Activated naive CD8-positive, alpha-beta T cell treated with anti-CD3 and anti-CD28 coated beads, Interleukin-2, amount 50 U/mL, for 16 hours (primary cell): ENCODE measurements around the gene RNU6-8.
A peak's percentile ranks its signal among the peaks of the same experiment; 100 is the strongest.

Experiments used
- DNase-seq: peaks from one replicate; pipeline ENCODE4 v3.0.0-alpha.2; 2020; ENCODE audit warnings: low read depth, low spot score

The RNU6-8 gene

DNA sequence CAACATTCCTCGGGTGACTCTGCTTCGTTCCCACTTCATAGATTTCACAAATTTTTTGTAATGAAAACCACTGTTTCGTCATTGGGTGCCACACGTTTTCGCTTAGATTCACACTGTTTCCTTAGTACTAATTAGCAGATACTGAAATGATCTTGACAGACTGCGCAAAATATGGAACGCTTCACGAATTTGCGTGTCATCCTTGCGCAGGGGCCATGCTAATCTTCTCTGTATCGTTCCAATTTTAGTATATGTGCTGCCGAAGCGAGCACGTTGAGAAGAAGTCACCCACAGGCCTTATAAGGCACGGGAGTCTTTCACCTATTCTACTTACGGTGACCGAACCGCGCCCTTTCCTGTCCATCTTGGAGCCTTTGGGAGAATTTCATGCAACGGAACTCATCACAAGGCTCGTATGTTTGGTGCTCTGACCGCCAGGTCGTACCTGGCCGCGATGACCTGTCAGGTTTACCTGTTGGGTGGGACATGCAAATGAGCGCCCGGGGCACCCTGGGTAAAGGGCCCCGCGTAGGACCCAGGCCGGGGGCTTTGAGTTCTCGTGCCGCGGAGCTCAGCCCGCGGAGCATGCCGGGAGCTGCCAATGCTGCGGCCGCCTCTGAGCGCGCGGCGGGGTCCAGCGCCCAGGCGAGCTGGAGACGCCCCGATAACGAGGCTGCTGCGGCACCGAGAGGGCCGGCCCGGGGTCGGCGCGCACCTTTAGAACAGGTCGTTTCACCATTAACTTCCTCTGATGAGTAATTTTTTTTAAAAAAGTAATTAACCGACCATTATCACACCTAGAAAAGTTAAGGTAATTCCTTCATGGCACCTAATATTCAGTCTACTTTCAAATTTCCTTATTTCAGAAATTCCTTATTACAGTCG, at the start of gene RNU6-8:
Gene RNU6-8 (minus strand): TSS at position 272 of the 885 bp plus-strand sequence.
- peak; percentile 75 for DNase-seq

DNA sequence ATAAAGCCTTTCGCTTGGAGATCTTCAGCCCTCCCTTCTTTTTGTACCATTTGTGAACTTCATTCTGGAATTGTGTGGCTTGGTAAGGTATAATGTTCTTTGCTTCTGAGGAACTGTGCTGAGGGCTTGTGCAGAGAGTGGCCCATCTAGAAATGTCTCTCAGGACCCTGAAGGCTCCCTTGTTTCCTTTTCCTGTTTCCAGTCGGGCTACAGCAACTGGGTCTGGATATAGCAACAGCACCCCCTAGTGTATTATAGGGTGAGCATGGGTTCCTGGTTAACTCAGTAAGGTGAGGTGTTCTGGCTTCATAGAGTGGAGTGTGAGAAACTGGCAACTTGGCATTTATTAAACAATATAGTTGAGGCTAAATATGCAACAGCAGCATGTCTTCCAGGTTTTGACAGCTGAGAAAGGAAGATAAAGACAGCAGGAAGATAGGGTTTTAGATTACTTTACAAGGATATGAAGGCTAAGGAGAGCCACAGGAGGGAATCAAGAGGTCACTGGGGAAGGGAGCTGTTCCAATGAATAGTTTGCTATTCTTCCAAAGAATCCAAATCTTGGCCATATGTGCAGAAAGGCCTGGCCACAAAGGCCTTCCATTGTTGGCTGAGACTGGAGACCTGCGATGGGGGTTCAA, 49.1 kb upstream of the RNU6-8 start:
- no peak for DNase-seq

DNA sequence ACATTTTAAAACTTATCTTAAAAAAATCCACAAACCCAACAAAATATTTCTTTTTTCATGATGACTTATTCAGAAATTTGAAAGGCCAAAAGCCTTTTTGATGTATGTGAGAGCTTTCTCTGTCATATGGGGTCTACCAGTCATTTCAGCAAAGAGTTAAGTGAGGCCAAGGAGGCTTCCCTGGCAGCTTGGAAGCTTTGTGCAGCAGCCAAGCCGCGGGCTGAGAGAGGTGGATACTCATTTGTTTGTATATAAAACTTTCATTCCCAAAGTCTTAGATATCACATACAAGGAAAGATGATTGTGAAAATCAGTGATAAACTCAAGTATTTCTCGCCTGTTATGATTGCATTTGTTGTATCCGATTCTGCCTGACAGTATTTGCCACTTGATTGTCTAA, 48.5 kb upstream of the RNU6-8 start:
- DNase-seq = no peak

DNA sequence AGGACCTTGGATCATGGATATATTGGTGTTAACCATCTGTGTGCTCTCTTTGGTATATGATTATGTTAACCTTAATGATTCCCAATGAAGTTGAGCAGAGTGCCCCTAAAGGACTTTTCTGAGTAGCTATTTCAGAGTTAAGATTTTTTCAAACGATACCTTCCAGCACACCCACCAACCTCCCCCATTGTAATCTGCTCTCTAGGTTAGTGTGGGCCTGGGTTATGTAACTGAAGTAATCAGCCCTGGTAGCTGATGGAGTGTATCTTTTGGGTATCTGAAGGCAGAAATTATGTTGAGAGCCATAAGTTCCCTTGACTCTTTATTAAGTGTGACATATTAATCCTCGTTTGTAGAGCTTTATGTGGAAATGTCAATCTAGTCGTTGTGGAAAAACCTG, 47.6 kb upstream of the RNU6-8 start:
- no peak for DNase-seq

DNA sequence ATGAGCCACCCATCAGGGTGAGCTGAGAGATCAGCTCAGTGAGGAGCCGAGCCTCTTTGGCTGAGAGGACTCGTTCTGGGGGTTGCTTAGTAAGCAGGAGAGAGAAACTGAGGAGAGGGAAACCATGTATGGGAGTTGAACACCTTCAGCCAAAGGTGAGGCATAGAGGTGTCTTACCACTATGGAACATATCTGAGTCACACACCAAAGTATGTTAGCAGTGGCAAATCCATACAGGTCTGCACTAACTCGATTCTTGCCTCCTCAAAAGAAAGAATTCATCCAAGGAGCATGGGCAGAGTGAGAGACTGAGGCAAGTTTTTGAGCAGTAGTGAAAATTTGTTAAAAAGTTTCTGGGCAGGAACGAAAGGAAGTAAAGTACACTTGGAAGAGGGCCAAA, 46.7 kb upstream of the RNU6-8 start:
- DNase-seq = no peak

DNA sequence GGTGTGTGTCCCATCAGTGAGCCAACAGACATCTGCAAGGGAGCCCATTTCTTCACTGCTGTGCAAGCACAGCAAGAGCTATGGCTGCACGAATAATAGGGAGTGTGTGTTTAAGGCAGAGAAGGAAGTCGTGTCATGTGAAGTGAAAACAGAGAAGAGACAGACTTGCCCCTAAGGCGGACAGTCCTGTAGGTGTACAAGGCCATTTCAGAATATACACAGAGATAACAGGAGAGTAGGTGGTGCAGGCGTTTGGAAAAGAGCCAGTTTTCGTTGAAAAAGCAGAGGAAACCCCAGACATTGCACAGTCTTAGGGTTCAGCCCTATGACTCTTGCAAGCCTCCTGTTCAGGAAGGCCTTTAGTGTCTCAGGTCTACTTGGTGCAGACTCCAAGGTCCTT, 46.3 kb upstream of the RNU6-8 start:
- DNase-seq = no peak

DNA sequence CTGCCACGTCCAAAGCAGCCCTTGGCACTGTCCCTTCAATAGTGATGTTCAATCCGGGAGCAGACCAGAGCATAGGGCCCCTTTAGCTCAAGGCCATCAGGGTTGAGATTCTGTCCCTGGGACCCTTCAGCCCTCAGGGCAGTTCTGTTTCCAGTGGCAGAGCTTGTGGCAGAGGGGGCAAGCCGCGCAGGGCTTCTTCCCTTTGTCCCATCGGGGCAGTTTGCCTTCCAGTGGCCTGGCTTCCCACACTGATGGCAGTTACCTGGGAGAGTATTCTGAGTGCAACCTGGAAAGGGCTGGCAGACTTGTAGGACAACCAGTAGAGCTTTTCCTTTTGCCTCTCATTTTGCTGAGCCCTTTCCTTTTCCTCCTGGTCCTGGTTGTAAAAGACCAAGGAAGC, 43.7 kb upstream of the RNU6-8 start:
- no peak for DNase-seq

DNA sequence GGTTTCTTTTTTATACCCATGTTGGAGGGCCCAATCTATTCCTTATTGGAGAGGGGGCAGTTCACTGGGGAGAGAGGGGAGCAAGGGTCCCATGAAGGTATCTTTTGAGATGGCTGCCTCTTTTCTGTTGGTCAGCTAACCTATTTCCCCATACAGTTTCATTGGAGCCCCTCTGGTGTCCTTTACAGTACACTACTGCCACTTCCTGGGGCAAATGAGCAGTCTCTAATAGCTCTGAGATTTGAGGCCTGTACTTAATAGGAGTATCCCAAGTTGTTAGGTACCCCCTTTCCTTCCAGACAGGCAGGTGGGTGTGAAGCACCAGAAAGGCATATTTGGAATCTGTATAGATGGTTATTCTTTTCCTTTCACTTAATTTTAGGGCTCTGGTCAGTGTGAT, 41.3 kb upstream of the RNU6-8 start:
- DNase-seq = no peak

DNA sequence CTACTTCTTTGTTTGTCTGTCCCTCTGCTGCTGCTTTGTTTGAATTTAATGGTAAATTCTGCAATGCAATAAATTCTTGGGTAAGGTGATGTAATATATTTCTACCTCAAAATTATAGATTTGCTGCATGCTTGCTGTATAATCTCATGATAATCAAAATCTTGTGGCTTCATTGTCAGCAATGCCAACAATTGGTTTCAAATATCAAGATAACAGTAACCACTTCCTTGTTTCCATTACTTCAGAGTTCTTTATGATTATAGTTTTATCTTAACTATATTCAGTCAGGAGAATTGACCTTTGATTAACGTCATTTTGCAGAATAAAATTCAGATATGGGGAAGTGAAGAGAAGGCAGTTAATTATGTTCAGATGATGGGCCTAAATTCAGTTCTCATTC, 30.2 kb upstream of the RNU6-8 start:
- DNase-seq = no peak

DNA sequence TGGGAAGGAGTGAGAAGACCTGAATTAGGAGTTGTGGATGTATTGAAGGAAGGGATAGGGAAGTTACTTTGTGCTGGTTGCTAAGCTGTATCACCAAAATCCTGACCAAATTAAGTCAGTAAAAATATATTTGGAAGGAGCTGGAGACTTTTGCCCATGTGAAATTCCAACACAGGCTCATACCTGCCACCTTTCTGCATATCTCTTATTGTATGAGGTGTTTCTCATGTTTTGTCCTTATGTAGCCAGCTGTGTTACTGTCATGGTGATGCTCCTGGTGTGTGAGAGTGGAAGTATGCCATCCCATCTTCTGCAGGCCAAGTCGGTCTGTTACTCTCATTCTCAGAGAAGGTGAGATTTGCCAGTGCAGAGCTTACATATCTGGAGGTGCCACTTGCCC, 29.4 kb upstream of the RNU6-8 start:
- DNase-seq = no peak

DNA sequence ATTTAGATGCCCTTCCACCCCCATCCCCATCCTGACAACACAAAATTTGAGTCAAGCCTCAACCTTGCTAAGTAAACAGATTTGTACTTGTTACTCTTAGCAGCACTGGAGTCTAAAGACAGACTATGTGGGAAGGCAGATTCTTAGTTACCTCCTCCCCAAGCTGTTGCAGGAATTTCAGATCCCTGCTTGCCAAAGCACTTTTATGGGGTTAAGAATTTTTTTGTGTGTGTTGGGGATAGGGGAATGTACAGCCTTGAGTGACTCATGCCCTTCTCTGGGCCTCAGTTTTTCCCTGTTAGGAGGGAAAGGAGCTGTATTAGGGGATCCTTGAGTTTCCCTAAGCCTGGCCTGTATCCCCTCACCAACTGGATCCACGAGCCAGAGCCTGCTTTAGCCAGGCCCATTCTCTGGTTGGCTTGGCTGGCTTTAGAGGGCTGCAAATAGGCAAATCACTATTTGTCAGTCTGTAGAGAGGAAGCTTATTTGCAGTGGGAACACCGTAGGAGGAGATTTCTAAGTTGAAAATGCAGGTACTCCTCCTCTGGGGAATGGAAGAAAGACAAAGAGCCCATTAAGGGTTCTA, 27.7 kb upstream of the RNU6-8 start:
- DNase-seq = no peak

DNA sequence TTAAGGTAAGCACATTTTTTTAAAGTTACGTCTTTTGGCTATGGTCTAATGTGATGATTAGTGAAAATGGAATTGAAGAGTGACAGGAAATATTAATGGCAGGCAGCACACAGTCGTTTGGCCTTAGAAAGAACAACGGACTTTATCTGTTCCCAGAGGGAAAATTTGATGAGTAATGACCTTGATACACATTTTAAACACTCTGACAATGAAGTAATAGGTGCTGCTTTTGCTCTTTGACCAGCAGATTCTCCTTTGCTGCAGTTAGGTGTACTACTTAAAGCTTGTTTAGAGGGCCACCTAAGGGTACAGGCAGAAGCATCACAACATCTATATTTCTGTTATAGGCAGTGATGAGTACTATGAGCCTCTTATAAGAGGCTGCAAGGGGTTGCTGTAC, 27.1 kb upstream of the RNU6-8 start:
- no peak for DNase-seq

DNA sequence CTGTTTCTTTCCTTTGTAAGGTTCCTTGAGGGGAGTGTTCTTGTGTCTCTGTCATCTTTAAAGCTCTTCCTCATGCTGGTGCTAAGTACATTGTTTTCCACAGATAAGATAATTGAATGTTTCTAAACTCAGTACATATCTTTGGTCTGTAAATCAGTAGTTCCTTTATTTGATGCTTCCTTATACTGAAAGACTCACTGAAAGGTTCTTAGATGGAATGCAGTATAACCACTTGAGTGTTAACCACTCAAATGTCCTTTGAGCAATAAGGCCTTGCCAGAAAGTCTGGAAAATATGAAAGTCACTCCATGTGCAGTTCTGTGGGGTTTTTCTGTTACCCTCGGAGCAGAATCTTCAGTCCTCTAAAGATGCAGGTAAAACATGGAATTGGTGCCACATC, 23.0 kb upstream of the RNU6-8 start:
- DNase-seq = no peak

DNA sequence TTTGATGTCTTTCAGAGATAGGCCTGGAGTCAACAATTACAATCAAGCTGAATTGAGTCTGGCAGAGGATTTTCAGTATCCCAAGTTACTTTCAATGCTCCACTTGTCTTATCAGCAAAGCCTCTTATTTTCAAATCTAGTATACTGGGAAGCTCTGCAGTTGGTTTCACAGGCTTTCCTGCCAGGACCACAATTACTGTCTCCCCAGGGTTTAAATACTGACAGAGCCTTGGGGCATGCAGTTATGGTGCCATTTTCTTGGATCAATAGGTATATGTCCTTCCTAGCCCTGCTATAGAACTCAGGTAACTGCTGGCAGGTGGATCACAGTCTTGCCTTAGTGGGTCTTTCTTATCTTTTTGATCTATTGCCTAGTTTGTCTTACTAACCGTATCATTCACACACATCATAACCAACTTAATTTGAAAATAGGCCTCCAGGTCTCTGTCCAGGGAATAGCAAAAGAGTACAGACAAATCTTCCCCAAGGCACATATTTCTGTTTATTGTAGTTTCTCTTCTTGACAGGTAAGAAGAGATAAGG, 22.4 kb upstream of the RNU6-8 start:
- no peak for DNase-seq

DNA sequence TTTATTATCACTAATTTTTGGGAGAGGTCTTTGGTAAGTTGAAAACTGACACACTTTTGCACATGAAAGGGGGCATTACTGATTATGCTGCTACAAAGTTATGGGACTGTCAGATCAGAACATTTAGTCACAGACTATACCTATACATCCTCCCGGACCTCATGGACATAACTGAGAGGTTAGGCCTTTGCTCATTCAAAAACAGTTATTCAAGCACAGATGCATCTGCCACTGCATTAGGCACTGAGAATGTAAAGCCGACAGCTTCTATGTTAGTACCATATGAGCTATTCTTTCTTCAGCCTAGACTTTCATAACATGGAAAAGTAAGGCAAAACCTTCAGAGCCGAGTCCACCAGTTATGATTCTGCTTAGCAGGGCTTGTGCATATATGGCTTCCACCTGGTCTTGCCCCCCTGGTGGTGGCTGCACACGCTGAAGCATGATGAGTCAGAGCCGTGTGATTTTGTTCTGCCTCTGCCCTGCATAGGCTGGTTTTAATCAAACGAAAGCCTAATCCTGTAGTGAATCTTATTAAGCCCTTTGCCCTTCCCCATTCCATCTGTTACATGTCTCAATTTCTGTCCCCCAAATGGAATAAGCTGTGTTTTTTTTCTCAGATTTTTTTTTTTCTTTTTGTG, 21.8 kb upstream of the RNU6-8 start:
- DNase-seq = no peak

DNA sequence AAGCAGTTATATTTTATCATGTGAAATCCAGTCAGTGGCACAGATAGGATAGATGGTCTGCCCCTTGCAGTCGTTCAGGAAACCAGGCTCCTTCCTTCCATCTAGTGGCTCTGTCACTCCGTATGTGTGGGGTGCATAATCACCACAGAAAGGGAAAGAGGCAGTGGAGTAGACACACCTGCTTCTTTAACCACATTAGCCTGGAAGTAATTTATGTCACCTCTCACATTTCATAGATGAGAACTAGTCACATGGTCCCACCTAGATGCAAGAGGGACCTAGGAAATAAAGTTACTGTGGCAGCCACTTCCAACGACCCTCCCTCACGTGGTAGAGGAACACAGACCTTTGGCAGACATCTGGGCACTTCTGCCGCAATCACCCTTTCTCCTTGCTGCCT, 14.2 kb upstream of the RNU6-8 start:
- no peak for DNase-seq

DNA sequence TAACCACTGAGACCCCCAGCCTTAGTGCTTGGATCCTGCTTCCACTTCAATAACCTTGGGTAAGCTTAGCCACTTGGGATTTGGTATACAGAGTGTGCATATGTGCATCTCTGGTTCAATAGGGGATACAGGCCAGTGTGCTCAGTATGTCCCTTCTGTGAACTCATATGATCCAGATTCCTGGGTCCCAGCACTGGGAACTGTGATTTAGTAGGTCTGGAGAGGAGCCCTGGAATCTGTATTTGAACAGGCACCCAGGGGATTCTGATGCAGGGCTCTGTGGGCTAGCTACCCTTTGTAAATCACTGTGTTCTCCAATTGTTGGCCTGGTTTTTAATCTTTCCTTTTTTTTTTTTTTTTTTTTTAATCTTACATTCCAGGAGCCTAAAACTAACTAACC, 9.8 kb upstream of the RNU6-8 start:
- no peak for DNase-seq

DNA sequence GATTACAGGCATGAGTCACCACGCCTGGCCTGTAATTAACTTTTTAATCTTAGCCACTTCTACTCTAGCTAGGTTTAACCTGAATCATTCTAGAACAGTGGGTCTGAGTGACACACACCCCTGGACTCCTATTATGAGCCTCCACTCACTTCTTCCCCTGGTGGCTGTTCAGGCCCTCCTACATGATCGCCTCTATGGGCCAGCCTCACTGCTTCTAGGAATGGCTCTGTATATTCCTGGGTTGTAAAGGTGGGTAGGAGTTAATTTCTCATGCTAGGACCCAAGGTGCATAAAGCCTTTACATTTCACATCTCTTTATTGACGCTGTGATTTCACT, 8.0 kb upstream of the RNU6-8 start:
- no peak for DNase-seq

DNA sequence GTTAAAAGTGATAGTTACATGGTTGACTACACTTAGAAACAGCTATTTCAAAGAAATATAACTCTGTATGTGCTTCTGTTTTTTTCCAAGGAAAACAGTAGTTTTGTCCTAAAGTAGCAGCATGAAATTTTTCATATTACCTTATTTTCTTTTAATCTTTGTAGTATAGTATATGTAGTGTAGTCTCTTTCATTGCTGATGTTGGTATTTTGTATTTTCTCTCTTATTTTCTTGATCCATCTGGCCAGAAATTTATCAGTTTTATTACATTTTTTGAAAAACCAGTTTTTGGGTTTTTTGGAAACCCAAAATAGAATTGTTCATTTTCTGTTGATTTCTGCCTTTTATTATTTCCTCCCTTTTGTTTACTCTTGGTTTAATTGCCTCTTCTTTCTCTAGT, 6.4 kb upstream of the RNU6-8 start:
- no peak for DNase-seq

DNA sequence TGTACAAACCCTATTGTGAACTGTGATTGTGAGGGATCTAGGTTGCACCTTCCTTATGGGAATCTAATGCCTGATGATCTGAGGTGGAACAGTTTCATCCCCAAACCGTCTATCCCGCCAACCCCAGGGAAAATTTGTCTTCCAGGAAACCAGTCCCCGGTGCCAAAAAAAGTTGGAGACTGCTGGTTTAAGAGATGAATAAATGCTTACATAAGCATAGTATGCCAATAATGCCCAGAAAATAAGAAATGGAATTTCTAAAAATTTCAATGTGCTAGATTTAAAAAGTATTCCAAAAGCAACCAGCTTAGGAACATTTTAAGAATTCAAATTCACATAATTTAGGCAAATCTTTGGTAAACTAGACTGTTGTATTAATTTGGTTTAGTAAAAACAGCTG, 5.4 kb upstream of the RNU6-8 start:
- no peak for DNase-seq

DNA sequence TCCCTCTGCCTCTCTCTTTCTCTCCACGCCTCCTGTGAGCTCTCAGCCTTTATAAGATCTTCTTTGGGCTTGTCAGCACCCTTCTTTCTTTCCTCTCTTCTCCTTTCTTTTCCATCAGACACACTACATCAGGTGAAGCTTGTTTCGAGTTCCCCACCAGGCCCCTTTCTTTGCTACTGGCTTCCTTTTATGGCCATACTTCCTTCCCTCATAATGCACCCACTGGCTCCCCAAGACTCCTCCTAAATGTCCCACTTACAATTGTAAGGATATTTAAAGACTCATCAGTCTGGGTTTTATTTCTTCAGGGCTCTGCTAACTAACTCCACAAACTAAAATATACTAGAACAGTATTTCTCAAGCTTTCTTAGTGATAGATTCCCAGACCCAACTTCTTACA, 3.5 kb upstream of the RNU6-8 start:
- DNase-seq = no peak

DNA sequence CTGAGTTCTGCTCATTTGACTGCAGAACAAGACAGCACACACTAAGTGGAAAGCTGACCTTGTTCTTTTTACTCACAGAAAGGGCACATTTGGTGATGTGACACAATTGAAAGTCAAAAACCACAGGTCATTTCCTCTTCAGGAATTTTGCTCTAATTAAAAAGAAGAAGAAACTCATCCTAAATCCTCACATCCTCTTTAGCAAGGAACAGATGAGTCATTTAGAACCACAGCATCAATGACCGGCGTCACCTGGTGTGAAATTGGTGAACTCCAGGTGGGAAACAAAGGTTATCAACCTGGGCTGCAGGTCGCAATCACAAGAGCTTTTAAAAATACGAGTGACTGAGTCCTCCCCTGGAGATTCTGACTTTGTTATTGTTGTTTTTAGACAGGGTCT, 2.9 kb upstream of the RNU6-8 start:
- no peak for DNase-seq
